Measurements from ENCODE around the gene CIAO2B. TPM values are rescaled to one million over a fixed set of nuclear protein-coding genes. Genes with fewer than 3 reads are reported as not detected.

The CIAO2B gene
- total RNA-seq, 1 donor from 2014 or later = 61.3 TPM

DNA sequence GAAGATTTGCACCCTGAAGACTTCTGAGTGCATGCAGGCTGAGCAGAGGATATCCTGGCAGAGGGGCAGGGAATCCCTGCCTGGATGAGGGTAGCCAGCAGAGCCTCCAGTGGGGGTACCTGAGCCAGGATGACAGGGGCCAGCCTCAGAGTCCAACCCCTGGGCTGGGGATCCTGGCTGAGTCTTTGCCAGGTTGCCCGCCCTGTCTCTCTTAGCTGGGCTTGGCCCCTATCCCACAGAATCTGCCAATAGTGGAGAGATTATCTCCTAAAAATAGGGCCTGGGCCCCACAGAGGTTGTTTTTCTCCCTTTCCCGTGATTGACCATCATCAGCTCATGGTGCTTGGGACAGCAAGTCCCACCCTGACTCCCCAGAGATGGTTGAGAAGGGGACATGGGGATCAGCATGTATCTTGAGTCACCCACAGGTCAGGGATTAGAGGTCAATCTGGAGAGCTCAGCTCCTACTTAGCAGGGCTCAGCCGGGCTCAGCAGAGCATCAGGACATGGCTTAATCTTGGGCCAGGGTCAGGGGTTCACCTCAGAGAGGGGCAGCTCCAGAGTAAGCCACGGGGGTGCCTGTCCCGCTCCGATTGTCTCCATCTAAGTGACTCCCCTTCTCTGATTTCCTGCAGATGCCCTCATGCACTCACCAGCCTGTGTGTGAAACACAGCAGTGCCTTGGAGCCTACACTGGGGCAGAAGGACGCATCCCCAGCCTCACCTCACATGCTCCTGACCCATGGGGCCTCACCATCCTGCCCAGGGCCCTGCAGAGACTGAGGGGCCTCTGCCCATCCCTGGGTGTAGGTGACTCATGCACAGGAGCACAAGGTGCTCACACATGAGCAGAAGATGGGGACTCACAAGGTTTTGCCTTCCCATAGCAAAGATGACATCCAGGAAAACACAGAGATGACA, 27.0 kb downstream of the CIAO2B start:
- Mint-ChIP-seq H3K9me3 (ENCODE audit: low read depth) (no peaks in the 10 kb centered on the region), H3K27ac (ENCODE audit: unreplicated experiment) (no peak overlapping the region), H3K4me1 (ENCODE audit: low read depth) (peaks cover 28% of the 10 kb centered on the region), H3K4me3 (ENCODE audit: unreplicated experiment) (no peak overlapping the region), H3K27me3 (ENCODE audit: low read depth) (peaks cover 6% of the 10 kb centered on the region), H3K36me3 (ENCODE audit: low read depth) (no peaks in the 10 kb centered on the region)
- peak; percentile 65 for DNase-seq (ENCODE audit: low spot score)
- TF ChIP-seq, protein P1, sequence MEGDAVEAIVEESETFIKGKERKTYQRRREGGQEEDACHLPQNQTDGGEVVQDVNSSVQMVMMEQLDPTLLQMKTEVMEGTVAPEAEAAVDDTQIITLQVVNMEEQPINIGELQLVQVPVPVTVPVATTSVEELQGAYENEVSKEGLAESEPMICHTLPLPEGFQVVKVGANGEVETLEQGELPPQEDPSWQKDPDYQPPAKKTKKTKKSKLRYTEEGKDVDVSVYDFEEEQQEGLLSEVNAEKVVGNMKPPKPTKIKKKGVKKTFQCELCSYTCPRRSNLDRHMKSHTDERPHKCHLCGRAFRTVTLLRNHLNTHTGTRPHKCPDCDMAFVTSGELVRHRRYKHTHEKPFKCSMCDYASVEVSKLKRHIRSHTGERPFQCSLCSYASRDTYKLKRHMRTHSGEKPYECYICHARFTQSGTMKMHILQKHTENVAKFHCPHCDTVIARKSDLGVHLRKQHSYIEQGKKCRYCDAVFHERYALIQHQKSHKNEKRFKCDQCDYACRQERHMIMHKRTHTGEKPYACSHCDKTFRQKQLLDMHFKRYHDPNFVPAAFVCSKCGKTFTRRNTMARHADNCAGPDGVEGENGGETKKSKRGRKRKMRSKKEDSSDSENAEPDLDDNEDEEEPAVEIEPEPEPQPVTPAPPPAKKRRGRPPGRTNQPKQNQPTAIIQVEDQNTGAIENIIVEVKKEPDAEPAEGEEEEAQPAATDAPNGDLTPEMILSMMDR (IDR thresholded peaks at IDR 0.05) = no peak

DNA sequence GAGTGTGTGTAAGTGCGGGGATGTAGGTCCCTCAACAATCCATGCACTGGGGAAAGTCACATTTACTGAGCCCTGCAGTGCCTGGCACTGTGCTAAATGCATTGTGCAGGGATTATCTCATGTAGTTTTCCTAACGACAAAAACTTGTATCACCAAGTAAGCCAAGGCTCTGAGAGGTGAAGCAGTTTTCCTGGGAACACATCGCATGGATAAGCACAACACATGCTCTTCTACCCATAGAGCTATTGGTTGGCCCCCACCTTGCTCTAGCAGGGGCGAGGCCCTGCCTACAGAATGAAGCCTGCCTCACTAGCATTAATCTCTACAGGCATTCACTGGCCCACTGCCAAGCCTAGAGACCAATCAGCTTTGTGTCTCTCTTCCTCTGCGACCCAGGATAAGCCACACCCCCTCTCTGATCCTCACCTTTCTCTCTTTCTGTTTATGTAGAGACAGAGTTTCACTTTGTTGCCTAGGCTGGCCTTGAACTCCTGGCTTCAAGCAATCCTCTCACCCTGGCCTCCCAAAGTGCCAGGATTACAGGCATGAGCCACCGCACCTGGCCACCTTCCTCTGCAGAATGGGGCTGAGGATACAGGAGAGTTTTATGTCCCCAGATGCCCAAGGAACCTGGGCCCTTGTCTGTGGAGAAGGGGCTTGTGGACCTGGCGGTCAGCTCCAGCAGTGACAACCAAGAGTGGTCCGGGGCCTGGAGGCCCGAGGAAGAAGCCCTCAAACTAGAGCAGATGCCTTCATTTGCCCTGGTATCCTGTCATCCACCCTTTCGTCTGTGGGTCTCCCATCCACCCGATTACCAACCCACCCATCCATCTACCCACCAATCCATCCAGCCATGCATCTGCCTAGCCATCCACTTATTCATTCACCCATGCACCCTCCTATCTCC, 28.3 kb downstream of the CIAO2B start:
- peak overlapping the region; percentile 16 for H3K4me3 Mint-ChIP-seq (ENCODE audit: unreplicated experiment)
- peaks cover 30% of the 10 kb centered on the region for H3K4me1 Mint-ChIP-seq (ENCODE audit: low read depth)
- TF ChIP-seq, protein P1 (IDR thresholded peaks at IDR 0.05) = no peak
- no peaks in the 10 kb centered on the region for H3K9me3 Mint-ChIP-seq (ENCODE audit: low read depth)
- no peaks in the 10 kb centered on the region for H3K36me3 Mint-ChIP-seq (ENCODE audit: low read depth)
- no peak overlapping the region for H3K27ac Mint-ChIP-seq (ENCODE audit: unreplicated experiment)
- peaks cover 6% of the 10 kb centered on the region for H3K27me3 Mint-ChIP-seq (ENCODE audit: low read depth)
- peak; percentile 62 for DNase-seq (ENCODE audit: low spot score)

DNA sequence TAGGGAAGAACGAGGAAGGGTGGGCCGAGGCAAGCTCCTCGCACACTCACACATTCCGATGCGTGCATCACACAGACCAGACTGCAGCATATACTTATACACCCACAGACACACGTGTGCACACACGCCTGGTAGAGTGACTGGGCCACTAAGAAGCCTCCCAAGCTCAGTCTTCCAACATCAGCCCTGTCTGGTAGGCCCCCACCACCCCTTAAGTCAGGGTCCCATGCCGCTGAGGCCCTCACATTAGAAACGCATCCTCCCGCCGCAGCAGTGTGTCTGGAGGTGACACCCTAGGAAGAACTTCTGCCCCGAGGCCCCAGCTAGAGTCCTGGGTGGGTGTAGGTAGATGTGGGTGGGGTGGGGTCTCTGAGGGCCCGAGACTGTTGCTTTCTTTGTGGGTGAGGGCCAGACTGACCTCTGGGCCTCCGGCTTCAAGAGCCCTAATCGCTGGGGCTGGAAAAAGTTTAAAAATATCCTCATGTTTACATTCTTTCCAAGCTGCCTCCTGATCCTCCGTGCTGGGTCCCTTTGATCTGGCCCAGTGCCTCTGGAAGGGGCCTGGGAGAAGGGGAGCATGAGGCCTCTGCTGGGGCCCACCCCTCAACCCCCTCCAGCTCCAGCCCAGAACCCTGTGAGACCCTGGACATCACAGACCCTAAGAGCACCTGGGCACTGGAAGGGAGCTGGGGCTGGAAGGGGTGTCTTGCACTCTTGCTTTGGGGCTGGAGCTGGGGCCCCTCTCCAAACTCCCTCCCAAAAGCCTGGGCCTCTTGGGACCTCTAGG, 29.2 kb downstream of the CIAO2B start:
- Mint-ChIP-seq H3K27ac (ENCODE audit: unreplicated experiment) (peak overlapping the region; percentile 49), H3K9me3 (ENCODE audit: low read depth) (no peaks in the 10 kb centered on the region), H3K27me3 (ENCODE audit: low read depth) (peaks cover 6% of the 10 kb centered on the region), H3K4me3 (ENCODE audit: unreplicated experiment) (peak overlapping the region; percentile 16), H3K36me3 (ENCODE audit: low read depth) (no peaks in the 10 kb centered on the region), H3K4me1 (ENCODE audit: low read depth) (peaks cover 37% of the 10 kb centered on the region)
- peak; percentile 65 for DNase-seq (ENCODE audit: low spot score)
- TF ChIP-seq, protein P1 (IDR thresholded peaks at IDR 0.05) = no peak

DNA sequence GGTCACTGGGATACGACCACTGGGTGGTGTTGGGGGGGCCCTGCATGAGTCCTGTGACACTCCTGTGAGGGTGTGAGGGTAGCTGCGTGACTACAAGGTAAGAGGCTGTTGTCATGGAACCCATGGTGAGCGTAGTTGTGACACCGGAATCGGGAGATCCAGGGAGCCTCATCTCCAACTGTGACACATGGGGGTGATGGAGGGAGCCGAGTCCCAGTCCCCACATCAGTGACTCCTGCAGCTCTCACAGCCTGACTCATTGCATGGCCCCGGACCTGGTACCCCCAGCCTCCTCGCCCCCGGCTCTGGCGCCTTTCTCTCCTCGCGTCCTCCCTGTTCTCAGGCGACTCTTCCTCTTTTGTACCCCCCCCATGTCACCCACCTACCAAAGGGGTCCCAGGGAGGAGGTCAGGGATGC, 29.8 kb downstream of the CIAO2B start:
- peaks cover 43% of the 10 kb centered on the region for H3K4me1 Mint-ChIP-seq (ENCODE audit: low read depth)
- no peaks in the 10 kb centered on the region for H3K36me3 Mint-ChIP-seq (ENCODE audit: low read depth)
- DNase-seq (ENCODE audit: low spot score) = peak; percentile 59
- TF ChIP-seq, protein P1 (IDR thresholded peaks at IDR 0.05) = no peak
- no peak overlapping the region for H3K27ac Mint-ChIP-seq (ENCODE audit: unreplicated experiment)
- H3K27me3 Mint-ChIP-seq (ENCODE audit: low read depth) = peaks cover 6% of the 10 kb centered on the region
- no peak overlapping the region for H3K4me3 Mint-ChIP-seq (ENCODE audit: unreplicated experiment)
- no peaks in the 10 kb centered on the region for H3K9me3 Mint-ChIP-seq (ENCODE audit: low read depth)

Data from chondrocyte (in vitro differentiated cells).